CD4-positive, alpha-beta T cell (primary cell): ENCODE measurements around the gene SLC39A5. TPM values are rescaled to one million over a fixed set of nuclear protein-coding genes. Genes with fewer than 3 reads are reported as not detected.
"Not testable (repeated sequence)": the region's sequence is repeated elsewhere in the genome, so short reads cannot be mapped to it uniquely, and the experiment has no call there.

Source experiments
- ATAC-seq: fragments of 200-7000 bp; cut with Tn5 transposase; one replicate; pipeline ENCODE4 v1.10.0; 2022; ENCODE audit warnings: mild to moderate bottlenecking; ENCODE audit not compliant: poor library complexity
- CTCF ChIA-PET: fragments of 350-600 bp; sonication (Branson Sonifier 250); formaldehyde crosslinking; loops from one replicate; lab custom pipeline; 2021; ENCODE audit warnings: antibody characterized with exemption, inconsistent platforms; lab: Charles Lee
- POLR2A ChIA-PET: fragments of 350-600 bp; sonication (Branson Sonifier 250); formaldehyde crosslinking; loops from one replicate; lab custom pipeline; 2021; ENCODE audit warnings: antibody characterized with exemption, inconsistent platforms; lab: Charles Lee
- DNase-seq, 14 experiments: peaks; one replicate each; pipeline ENCODE4 v3.0.0-alpha.2; 2013 to 2020; ENCODE audit warnings: mixed read lengths in 2 of 14
- H3K27ac ChIP-seq, 2 donors: one replicate each; pipeline versions ENCODE4 v1.5.1 to v1.7.0; 2013; ENCODE audit warnings: low read length in 2 of 2, low read depth in 1 of 2, mild to moderate bottlenecking in 1 of 2
- H3K27me3 ChIP-seq, 2 experiments: 1 replicate in 1 of 2; 2 replicates in 1 of 2; pipeline versions ENCODE4 v1.6.1 to v1.7.0; 2013; ENCODE audit warnings: low read length in 2 of 2, control low read depth in 1 of 2, mild to moderate bottlenecking in 1 of 2, moderate library complexity in 1 of 2; ENCODE audit not compliant: insufficient read depth in 2 of 2, control insufficient read depth in 1 of 2
- H3K36me3 ChIP-seq: one replicate; pipeline ENCODE4 v1.6.1; 2013; ENCODE audit warnings: low read length, control low read depth; ENCODE audit not compliant: insufficient read depth
- H3K4me1 ChIP-seq: one replicate; pipeline ENCODE4 v1.6.1; 2013; ENCODE audit warnings: low read length, control low read depth; ENCODE audit not compliant: insufficient read depth
- H3K4me3 ChIP-seq: one replicate; pipeline ENCODE4 v1.5.1; 2013; ENCODE audit warnings: mild to moderate bottlenecking, low read length, moderate library complexity
- H3K9me3 ChIP-seq, 2 experiments: 1 replicate in 1 of 2; 2 replicates in 1 of 2; pipeline versions ENCODE4 v1.6.1 to v1.7.0; 2013; ENCODE audit warnings: low read length in 2 of 2, mild to moderate bottlenecking in 2 of 2, control low read depth in 1 of 2, moderate library complexity in 1 of 2; ENCODE audit not compliant: control insufficient read depth in 1 of 2, insufficient read depth in 1 of 2
- H3K27ac Mint-ChIP-seq: one replicate; pipeline ENCODE4 v1.8.0; 2020; ENCODE audit warnings: mixed read lengths
- H3K27me3 Mint-ChIP-seq: one replicate; pipeline ENCODE4 v1.8.0; 2021; ENCODE audit warnings: mixed read lengths
- H3K36me3 Mint-ChIP-seq: one replicate; pipeline ENCODE4 v1.8.0; 2021; ENCODE audit warnings: low read depth, mixed read lengths
- H3K4me1 Mint-ChIP-seq: one replicate; pipeline ENCODE4 v1.8.0; 2021; ENCODE audit warnings: low read depth, mixed read lengths
- H3K4me3 Mint-ChIP-seq: one replicate; pipeline ENCODE4 v1.8.0; 2020; ENCODE audit warnings: mild to moderate bottlenecking, mixed read lengths
- H3K9me3 Mint-ChIP-seq: one replicate; pipeline ENCODE4 v1.8.0; 2020; ENCODE audit warnings: mixed read lengths
- CTCF ChIP-seq: fragments of 200-600 bp; IDR thresholded peaks from one replicate; pipeline ENCODE4 v1.8.0; 2022; ENCODE audit warnings: antibody characterized with exemption, mild to moderate bottlenecking
- intact Hi-C, 2 experiments: fragments of 100-400 bp; cut with DNase I in 1 of 2; cut with micrococcal nuclease in 1 of 2; formaldehyde crosslinking; loops; one replicate each; pipeline versions ENCODE4 v1.15.1 to v1.9.0; 2023 to 2025; cut with DNase I, micrococcal nuclease
- total RNA-seq, 174 experiments: library from RNA in 2 of 174; stranded (reverse) in 2 of 174; gene quantifications; one replicate each; pipeline ENCODE4 v1.2.3 and lab custom pipeline; 2021 to 2026

SLC39A5 gene
- total RNA-seq, 2 experiments from 2014 or later = 0.33 TPM; not detected in 1

- no peaks in the 10 kb centered on the region for H3K27me3 ChIP-seq
- Mint-ChIP-seq H3K4me3 (peak within 1 kb of the TSS; percentile 96), H3K4me1 (peaks cover 17% of the 10 kb centered on the region), H3K9me3 (no peaks in the 10 kb centered on the region), H3K36me3 (peaks cover 32% of the 10 kb centered on the region), H3K27me3 (no peaks in the 10 kb centered on the region), H3K27ac (peak within 1 kb of the TSS; percentile 91)
- H3K4me1 ChIP-seq = peaks cover 16% of the 10 kb centered on the region
- intact Hi-C loops = loop anchor here (1.0 to 2.0 kb wide), 3 partner anchors 32 to 198 kb away; partner anchors contain the start of gene CS (in 1 of the 2)
- POLR2A ChIA-PET = interaction anchor here (0.6 to 2.5 kb wide), 15 partner anchors 9 to 293 kb away, joined by 3 to 25 read pairs (median 7); partner anchors contain the start of genes ANKRD52, CNPY2, CS and RAB5B
- H3K4me3 ChIP-seq = peak within 1 kb of the TSS; percentile 72
- H3K27ac ChIP-seq = peak within 1 kb of the TSS; percentile 91 to 96
- no peaks in the 10 kb centered on the region for H3K9me3 ChIP-seq
- TF ChIP-seq CTCF = peak; percentile 64
- peak; percentile 77 to 95 (median 88) for DNase-seq
- H3K36me3 ChIP-seq = peaks cover 15% of the 10 kb centered on the region
- CTCF ChIA-PET = interaction anchor here (0.6 to 2.2 kb wide), 10 partner anchors 9 to 197 kb away, joined by 3 to 19 read pairs (median 4); partner anchors contain the start of genes ANKRD52, CNPY2, IL23A and RNF41
- peak; percentile 88 for ATAC-seq
Measured at GRCh38 chr12:56266693-56267442, 37.0 kb downstream of the SLC39A5 start, which contains the start of gene COQ10A. TSS of gene COQ10A (plus strand) at chr12:56266942. CDS start at chr12:56267119, 177 bp downstream.

GRCh38 chr12:56267443-56268071 is 37.7 kb downstream of the SLC39A5 start:
- POLR2A ChIA-PET = interaction anchor here (0.6 to 2.5 kb wide), 13 partner anchors 9 to 293 kb away, joined by 3 to 25 read pairs (median 7); partner anchors contain the start of genes ANKRD52, CNPY2, CS and RAB5B
- peak overlapping the region; percentile 72 for H3K4me3 ChIP-seq
- Mint-ChIP-seq H3K4me3 (peak overlapping the region; percentile 50), H3K36me3 (peaks cover 39% of the 10 kb centered on the region), H3K4me1 (peaks cover 17% of the 10 kb centered on the region), H3K27me3 (no peaks in the 10 kb centered on the region), H3K9me3 (no peaks in the 10 kb centered on the region), H3K27ac (peak overlapping the region; percentile 91)
- CTCF ChIA-PET = interaction anchor here (1.2 to 2.2 kb wide), 5 partner anchors 9 to 91 kb away, joined by 3 to 19 read pairs (median 5); partner anchors contain the start of genes ANKRD52, CNPY2, IL23A and SMARCC2
- H3K27me3 ChIP-seq = no peaks in the 10 kb centered on the region
- H3K4me1 ChIP-seq = peaks cover 16% of the 10 kb centered on the region
- ATAC-seq (no peak), DNase-seq (no peak)
- intact Hi-C loops = loop anchor here (2.0 kb wide), 2 partner anchors 31 to 197 kb away; no protein-coding TSS in a partner anchor
- no peak for TF ChIP-seq CTCF
- H3K27ac ChIP-seq = peak overlapping the region; percentile 69 to 91
- H3K9me3 ChIP-seq = no peaks in the 10 kb centered on the region
- H3K36me3 ChIP-seq = peaks cover 18% of the 10 kb centered on the region

GRCh38 chr12:56271031-56271430 is 41.2 kb downstream of the SLC39A5 start:
- H3K27me3 Mint-ChIP-seq = no peaks in the 10 kb centered on the region
- H3K4me3 Mint-ChIP-seq = peak overlapping the region; percentile 26
- Histone ChIP-seq H3K27me3 (no peaks in the 10 kb centered on the region), H3K27ac (no peak overlapping the region), H3K9me3 (no peaks in the 10 kb centered on the region), H3K4me3 (no peak overlapping the region), H3K4me1 (peaks cover 15% of the 10 kb centered on the region), H3K36me3 (peaks cover 50% of the 10 kb centered on the region)
- no peaks in the 10 kb centered on the region for H3K9me3 Mint-ChIP-seq
- POLR2A ChIA-PET = interaction anchor here (0.6 to 1.2 kb wide), 2 partner anchors 29 to 242 kb away, joined by 3 read pairs; no protein-coding TSS in a partner anchor
- TF ChIP-seq CTCF = no peak
- intact Hi-C loops = no loop called here
- DNase-seq = peak in 2 of 14 experiments; percentile 22 to 35
- CTCF ChIA-PET = interaction anchor here (0.6 to 1.3 kb wide), 5 partner anchors 12 to 636 kb away, joined by 3 to 4 read pairs (median 3); partner anchors contain the start of gene SMARCC2
- peaks cover 71% of the 10 kb centered on the region for H3K36me3 Mint-ChIP-seq
- H3K27ac Mint-ChIP-seq = peak overlapping the region; percentile 35
- ATAC-seq = no peak
- peaks cover 17% of the 10 kb centered on the region for H3K4me1 Mint-ChIP-seq

- intact Hi-C loops, H3K9me3 Mint-ChIP-seq, DNase-seq, H3K4me3 Mint-ChIP-seq, H3K27ac ChIP-seq, POLR2A ChIA-PET, H3K4me1 ChIP-seq, H3K27me3 Mint-ChIP-seq, H3K9me3 ChIP-seq, H3K27ac Mint-ChIP-seq, ATAC-seq, H3K27me3 ChIP-seq, H3K4me3 ChIP-seq, H3K4me1 Mint-ChIP-seq: not testable (repeated sequence)
- peaks cover 58% of the 10 kb centered on the region for H3K36me3 ChIP-seq
- peaks cover 74% of the 10 kb centered on the region for H3K36me3 Mint-ChIP-seq
- CTCF ChIA-PET = interaction anchor here (1.6 kb wide), 1 partner anchor 192 kb away, joined by 4 read pairs; no protein-coding TSS in a partner anchor
Measured at GRCh38 chr12:56272468-56272867, 42.6 kb downstream of the SLC39A5 start.
